ENCODE data around the gene PRRG4.
"Not testable (repeated sequence)": the region's sequence is repeated elsewhere in the genome, so short reads cannot be mapped to it uniquely, and the experiment has no call there.

PRRG4 gene

DNA sequence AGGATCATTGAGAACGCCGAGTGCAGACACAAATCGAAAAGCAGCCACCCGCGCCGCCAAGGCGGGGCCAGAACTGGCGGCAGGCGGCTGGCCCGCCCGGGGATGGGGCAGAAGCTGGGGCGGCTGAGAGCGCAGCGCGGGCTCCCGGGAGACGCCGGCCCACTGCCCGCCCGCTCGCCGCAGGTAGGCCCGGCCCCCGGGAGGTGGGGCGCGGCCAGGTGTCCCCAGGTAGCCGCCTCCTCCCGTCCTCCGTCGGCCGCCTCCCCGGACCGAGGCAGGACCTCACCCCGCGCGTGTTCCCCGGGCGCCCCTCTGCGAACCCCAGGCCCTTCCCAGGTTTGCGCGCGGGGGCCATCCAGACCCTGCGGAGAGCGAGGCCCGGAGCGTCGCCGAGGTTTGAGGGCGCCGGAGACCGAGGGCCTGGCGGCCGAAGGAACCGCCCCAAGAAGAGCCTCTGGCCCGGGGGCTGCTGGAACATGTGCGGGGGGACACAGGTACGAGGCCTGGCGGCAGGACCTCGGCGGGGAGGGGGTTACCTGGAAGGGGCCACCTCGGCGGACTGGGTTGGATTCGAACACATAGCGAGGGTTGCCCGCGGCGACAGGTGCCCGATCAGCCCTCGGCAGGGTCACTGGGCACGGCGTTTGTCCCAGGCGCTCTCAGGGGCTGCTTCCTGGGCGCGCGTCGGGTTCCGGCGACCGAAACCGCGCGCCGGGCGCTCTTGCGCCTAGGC lies at the start of gene PRRG4:
PRRG4 (plus strand) TSS at position 248 of the 733 bp plus-strand sequence. CDS start 603 bp downstream, outside the sequence.
- peak; percentile 39 for DNase-seq

DNA sequence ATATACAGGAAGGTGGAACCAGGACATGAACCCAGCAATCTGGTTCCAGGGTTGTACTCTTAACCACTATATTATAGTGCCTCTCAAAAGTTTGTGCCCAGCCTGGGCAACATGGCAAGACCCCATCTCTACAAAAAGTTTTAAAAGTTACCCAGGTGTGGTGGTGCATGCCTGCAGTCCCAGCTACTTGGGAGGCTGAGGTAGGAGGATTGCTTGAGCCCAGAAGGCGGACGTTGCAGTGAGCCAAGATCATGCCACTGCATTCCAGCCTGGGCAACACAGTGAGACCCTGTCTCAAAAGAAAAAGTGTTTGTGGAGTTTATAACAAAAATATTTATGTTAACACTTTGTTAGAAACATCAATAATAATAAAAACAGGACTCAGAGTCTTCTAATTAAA lies 48.9 kb upstream of the PRRG4 start:
- DNase-seq, result not testable (repeated sequence)

DNA sequence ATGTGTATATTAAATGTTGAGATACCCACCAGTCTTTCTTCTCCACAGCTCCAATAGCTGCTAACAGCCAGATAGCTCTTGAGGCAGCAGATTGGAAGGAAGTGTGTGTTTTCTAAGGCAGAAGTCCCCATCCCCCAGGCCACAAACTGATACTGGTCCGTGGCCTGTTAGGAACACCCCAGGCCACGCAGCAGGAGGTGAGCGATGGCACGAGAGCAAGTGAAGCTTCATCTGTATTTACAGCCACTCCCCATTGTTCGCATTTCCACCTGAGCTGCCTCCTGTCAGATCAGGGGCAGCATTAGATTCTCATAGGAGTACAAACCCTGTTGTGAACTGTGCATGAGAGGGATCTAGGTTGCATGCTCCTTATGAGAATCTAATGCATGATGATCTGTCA lies 48.0 kb upstream of the PRRG4 start:
- DNase-seq, result no peak

GRCh38 chr11:32785262-32785661 lies 44.5 kb upstream of the PRRG4 start:
- no peak for DNase-seq

DNA sequence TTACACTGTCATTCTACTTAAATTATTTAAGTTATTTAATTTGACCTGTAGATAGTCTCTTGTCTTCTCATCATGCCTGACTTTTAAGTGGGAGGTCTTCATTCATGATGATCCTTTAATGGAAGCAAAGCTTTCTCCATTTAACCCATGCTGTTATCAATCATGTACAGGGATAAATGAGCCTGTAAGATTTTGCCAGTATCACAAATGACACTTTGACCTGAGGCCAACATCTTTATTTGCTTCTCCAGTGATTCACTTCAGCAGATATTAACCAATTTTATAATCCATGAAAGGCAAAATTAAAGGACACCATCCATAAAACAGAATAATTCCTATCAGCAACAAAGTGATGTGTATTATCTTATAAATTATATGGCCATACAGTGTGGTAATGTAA lies 42.9 kb upstream of the PRRG4 start:
- DNase-seq, result no peak

DNA sequence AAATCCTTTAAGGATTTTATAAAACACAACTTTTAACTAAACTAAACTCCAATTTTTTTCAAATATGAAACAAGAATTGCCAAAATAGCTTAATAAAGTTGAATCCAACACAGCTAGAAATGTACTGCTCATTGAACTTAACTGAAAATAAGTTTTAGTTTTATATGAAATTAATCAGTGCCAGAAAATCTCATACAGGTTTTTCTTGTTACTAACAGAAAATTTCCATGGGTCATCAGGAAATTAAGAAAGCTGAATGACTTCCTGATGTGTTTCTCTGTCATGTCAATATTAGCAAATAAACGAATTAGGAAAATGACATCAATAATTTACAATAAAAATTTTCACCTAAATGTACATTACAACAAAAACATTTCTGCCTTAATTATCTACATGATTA lies 38.8 kb upstream of the PRRG4 start:
- DNase-seq, result no peak

DNA sequence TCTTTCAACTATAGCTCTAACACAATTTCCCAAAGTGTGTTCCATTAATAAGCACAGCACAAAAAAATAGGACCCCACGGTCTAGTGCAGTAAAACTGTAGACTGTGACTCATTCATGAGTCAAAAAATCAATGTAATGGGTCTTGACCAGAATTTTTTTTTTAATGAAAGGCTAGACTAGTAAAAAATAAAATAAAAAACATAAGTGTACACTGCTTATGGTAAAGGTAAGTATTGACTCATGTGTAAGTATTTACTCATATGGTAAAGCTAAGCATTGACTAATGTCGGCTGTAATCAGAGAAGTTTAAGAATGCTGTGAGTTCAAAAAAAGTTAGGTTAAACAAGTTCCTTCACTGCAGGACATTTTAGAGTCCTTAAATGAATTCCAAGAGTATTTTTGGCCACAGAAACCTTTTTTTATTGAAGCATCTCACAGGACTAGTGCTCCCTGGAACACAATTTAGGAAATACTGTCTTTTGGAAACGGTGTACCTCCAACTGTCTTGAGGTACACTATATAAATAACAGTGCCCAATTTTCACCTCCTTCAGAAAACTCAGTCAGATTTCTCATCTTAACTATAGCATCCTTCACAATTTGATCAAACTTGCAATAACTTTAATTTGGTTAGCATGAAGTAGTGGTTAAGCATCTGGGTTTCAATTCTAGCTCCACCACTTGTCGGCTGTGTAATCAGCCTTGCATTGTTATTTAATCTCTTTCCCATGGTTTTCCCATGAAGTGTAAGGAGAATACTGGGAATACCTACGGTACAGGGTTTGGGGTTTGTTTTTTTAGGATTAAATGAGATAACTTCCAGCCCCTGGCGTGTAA lies 37.4 kb upstream of the PRRG4 start:
- DNase-seq, result no peak

- DNase-seq, result peak; percentile 62
Measured at GRCh38 chr11:32792948-32793475, 36.7 kb upstream of the PRRG4 start.

DNA sequence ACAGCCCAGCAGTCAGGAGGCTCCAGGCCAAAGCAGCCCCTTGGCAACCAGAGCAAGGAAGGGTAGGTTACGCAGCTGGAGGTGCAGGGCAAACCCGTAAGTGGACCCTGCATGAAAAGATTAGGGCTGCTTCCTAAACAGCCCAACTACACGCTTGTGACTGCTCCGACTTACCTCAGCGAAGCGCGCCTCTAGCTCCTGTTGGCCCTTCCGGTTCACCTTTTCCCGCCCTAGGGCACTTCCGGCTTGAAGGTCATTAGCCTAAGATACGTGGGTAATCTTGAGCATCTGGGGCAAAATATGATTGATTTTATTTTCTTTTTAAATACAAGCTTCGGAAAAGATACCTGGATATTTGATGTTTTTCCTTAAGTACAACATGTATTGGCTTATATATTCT lies 35.3 kb upstream of the PRRG4 start, which contains the start of gene CCDC73:
CCDC73 (minus strand) TSS at position 224 of the 400 bp plus-strand sequence. CDS start 34,419 bp downstream, outside the sequence.
- DNase-seq, result no peak

DNA sequence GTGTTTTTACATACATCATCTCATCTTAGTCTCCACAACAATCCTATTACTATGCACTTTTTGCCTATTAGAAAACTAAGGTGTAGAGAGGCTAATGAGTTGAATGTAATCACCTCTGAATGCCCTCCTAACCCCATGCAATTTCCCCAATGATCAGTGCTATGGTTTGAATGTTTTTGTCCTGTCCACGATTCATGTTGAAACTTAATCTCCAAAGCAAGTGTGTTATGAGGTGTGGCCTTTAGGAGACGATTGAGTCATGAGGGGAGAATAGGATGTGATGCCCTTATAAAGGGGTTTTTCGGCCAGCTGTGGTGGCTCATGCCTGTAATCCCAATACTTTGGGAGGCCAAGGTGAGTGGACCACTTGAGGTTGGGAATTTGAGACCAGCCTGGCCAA lies 33.3 kb upstream of the PRRG4 start:
- DNase-seq, result no peak

DNA sequence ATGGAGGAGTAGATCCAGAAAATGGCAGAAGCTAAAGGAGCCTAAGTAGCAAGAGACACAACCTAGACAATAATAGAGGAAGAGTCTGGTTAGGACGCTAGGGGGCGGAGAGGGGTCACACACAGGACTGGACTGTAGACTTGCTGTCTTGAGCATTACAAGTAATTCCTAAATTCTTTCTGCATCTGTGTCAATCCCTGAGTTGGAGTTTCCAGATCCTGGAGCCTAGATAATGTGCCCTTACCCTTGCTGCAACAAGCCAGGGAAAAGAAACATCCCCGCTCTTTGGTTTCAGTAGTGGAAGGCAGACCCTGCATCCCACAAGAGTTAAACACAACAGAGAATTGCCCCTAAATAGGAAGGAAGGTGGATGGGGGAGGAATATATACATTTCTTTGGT lies 20.4 kb upstream of the PRRG4 start:
- DNase-seq, result peak; percentile 27

GRCh38 chr11:32817181-32817851 lies 12.4 kb upstream of the PRRG4 start:
- no peak for DNase-seq

DNA sequence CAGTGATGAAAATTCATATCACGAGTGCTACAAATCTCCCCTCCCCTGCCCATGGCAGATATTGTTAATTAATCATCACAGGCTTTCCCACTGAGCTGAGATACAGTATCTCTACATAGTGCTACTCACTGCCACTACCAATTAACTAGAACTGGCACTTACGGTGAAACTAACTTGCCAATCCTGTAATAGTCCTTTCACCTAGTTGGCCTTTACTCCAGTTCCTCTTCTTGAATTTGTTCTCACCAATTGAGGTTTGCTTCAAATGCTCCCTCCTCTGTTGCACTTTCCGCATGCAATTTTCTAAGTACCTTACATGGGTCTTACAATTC lies 11.9 kb upstream of the PRRG4 start:
- DNase-seq, result no peak

- no peak for DNase-seq
Measured at GRCh38 chr11:32819187-32819586, 10.5 kb upstream of the PRRG4 start.

GRCh38 chr11:32820497-32820896 lies 9.2 kb upstream of the PRRG4 start:
- DNase-seq, result no peak

GRCh38 chr11:32821517-32821916 lies 8.2 kb upstream of the PRRG4 start:
- DNase-seq, result no peak

DNA sequence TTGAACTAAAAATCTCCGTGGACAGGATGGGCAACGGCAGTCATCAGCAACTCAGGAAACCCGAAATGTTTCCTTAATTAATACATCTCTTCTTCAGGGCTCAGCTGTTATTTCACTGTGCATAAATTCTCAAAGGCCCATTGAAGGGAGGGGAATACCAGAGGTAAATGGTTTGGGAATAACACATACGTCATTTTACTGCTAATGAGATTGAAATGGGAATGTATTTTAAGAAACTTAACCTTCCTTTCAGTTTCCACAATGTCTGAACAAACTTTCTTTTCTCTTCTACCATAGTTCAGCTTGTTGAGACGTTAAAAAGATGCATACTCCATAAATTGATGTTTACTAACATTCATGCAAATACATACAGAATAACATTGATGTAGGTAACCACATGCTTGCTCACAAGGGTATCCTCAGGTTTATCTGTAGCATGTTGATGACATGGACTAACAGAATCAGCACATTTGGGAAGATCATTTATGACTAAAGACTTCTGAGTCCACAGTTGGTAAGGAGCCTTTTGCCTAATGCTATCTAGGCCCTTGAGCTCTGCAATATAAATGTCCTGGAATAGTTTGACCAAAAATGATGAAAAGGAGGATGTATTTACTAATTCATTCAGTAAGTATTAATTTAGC lies 7.7 kb upstream of the PRRG4 start:
- DNase-seq, result no peak

GRCh38 chr11:32823617-32824016 lies 6.1 kb upstream of the PRRG4 start:
- DNase-seq, result not testable (repeated sequence)

GRCh38 chr11:32826113-32826512 lies 3.6 kb upstream of the PRRG4 start:
- no peak for DNase-seq

- DNase-seq, result no peak
Measured at GRCh38 chr11:32827276-32827675, 2.5 kb upstream of the PRRG4 start.

DNA sequence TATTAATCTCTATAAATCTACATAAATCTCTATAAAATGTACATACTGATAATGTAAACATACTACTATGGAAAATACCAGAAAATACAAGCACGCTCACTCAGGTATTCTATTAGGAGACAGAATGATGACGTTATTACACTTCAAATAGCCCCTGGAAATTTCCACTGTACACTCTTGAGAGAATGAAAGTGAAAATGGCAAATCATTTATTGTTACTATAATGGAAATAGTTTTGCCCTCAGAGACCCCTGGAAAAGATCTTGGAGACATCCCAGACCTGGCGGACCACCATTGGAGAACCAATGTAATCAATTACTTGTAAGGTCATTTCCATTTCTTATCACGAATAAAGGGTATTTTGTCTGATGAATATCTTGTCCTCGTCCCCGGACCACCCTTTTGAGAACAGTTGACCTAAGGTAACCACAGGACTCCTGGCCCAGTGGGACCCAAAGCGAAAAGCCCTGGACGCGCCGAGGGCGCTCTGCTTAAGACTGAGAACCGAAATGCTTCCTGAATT lies 509 bp upstream of the PRRG4 start:
- no peak for DNase-seq

DNA sequence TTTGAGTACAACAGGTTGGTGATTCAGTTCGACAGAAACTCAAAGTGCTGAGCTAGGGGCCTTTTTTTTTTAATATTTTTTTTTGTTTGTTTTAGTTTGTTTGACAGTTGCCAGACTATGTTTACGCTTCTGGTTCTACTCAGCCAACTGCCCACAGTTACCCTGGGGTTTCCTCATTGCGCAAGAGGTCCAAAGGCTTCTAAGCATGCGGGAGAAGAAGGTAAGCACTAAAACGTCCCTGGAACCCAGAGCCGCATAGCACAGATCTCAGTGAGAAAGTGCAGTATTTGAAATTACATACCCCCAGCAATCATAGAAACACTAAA lies 649 bp downstream of the PRRG4 start:
- no peak for DNase-seq

- DNase-seq, result no peak
Measured at GRCh38 chr11:32830796-32831195, 1.1 kb downstream of the PRRG4 start.
